A204.1 (cell line): ENCODE data around the gene CSHL1.

Source experiments
- FAIRE-seq: peaks from 2 replicates; lab custom pipeline; 2012; peaks lifted over from hg19 to GRCh38; lab: Jason Lieb, UNC

The CSHL1 gene

DNA sequence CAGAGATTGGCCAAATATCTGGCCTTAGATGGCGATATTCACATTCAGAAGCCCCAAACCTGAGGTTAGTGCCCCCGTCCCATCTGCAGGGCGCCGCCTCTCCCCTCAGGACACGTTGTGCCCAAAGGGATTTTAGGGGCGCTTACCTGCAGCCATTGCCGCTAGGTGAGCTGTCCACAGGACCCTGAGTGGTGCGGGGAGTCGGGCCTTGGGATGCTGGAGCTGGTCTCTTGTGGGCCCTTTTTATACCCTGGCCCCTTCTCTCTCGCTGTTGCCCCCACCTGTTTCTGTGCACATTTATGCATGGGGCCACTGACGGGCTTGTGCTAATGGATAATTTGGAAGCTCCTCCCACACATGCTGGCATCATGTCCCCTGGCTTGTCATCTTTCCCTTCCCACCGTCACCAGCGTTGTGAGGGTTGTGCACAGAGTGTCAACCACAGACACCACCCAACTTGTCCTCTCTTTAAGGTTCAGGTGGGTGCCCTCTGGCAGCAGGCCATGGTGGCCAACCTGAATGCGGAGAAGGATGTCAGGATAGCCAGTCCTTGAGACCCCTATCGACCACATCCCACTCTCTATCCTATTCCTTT lies at the start of gene CSHL1:
CSHL1 (minus strand) TSS at position 218 of the 595 bp plus-strand sequence; CDS start at position 156, 62 bp downstream.
- no peak for FAIRE-seq

DNA sequence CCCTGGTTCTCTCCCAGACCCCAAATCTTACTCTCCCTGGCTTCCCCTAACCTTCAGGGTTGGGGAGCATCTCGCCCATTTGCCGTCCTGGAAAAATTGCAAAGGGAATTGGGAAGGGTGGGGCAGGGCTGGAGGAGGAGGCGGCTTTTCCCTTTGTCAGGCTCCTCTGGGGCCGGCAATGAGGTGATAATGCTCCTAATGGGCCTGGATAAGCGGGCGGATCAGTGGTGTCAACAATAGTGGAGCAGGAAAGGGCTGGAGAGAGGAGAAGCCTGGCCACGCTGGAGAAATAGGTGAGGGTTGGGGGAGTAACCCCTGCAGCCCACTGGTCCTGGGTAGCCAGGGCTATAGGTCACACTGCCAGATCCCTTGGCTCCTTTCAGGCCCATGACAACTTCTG lies 49.4 kb upstream of the CSHL1 start:
- FAIRE-seq, result no peak

DNA sequence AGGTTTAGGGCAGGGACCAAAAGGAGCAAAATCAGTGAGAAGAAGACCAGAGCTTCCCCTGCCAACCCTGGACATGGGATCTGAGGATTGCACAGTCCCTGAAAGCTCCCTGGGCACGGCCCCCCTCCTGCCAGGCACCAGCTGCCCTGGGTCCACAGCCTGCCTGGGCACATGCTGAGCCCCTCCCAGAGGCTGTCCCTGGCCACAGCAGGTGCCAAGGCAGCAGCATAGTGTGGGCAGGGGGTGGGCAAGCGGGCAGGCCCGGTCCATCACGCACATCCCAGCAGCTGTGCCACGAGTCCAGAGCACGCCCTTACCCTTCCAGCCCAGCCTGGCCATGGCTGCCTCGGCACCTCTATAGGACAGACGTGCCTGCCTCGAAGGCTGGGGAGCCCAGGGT lies 48.9 kb upstream of the CSHL1 start:
- no peak for FAIRE-seq

DNA sequence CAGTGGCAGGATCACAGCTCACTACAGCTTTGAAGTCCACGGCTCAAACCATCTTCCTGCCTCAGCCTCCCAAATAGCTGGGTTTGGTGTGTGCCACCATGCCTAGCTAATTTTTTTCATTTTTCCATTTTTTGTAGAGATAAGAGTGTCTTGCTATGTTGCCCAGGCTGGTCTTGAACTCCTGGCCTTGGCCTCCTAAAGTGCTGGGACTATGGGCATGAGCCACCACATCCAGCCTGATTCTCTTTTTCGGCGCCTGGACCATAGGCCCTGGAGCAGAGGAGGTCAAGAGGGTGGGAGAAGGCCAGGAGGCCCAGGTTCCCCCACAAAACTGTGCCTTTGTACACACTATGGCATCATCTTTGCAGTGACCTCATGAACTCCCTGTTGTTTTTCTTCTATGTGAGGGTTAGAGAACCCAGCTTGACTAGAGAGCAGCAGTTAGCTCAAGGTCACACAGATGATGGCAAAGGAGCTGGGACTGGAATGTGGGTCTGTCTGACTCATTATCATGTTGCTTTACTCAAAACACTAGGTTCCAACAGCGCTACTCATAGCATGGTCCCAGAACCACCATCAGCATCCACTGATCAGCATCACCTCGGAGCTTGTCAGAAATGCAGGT lies 45.4 kb upstream of the CSHL1 start:
- no peak for FAIRE-seq

DNA sequence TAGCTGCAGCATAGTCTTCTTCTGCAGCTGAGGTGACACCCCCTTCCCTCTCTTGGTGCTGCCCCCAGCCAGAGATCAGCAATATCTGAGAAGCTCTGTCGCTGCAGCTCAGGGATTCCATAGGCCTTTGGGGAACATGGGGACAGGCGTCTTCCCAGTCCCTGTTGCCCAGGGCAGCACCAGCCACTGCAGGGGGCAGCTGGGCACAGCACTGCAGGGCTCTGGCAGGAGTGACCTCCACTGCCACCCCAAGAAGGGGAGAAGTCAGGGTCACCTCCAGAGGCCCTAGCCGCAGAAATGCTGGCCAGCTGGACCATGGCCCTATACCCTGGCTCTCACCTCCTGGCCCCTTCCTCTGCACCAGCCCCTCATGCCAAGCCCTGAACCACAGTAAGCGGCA lies 44.7 kb upstream of the CSHL1 start:
- no peak for FAIRE-seq

DNA sequence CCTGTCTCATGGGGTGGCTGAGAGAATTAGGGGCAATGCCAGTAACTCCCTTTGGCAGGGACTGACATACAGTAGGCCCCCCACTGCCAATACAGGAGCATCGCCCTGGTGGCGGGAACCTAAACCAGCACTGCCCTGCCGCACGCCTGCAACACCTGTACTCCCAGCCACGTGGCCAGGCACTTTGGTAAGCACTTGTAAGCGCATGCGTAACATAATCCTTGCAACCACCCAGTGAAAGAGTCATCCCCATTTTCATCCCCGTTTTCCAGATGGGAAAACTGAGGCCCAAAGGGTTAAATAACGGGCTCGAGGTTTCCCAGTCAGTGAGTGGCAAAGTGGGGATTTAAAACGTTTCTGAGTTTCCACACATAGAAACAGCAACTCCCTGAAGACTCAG lies 44.2 kb upstream of the CSHL1 start:
- no peak for FAIRE-seq

DNA sequence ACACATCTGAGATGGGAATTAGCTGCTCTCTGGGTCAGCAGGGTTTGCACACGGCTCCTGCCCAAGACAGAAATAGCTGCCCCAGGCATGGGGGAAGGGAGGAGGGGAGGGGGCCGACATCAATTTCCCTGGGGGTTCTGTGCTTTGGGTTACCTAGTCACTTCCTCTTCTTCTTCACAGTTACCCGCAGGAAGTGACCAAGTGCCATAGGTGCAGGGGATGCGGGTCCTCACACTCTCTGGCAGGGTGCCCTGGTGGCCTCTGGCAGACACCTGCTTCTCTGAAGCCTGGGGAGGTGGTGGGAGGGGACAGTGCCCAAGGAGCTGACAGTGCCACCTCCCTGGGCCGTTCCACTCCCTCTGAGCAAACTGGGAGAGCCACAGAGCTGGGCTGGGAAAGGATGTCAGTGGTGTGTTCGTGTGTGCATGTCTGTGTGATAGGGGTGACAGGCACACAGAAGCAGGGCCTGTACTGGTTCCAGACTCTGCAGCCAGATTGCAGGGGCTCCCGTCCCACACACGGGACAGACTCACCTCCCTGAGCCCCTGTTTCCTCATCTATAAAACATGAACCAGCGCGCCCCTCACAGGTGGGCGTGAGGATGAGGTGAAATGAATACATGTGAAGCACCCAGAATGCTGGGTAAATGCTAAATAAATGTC lies 43.5 kb upstream of the CSHL1 start:
- FAIRE-seq, result no peak

DNA sequence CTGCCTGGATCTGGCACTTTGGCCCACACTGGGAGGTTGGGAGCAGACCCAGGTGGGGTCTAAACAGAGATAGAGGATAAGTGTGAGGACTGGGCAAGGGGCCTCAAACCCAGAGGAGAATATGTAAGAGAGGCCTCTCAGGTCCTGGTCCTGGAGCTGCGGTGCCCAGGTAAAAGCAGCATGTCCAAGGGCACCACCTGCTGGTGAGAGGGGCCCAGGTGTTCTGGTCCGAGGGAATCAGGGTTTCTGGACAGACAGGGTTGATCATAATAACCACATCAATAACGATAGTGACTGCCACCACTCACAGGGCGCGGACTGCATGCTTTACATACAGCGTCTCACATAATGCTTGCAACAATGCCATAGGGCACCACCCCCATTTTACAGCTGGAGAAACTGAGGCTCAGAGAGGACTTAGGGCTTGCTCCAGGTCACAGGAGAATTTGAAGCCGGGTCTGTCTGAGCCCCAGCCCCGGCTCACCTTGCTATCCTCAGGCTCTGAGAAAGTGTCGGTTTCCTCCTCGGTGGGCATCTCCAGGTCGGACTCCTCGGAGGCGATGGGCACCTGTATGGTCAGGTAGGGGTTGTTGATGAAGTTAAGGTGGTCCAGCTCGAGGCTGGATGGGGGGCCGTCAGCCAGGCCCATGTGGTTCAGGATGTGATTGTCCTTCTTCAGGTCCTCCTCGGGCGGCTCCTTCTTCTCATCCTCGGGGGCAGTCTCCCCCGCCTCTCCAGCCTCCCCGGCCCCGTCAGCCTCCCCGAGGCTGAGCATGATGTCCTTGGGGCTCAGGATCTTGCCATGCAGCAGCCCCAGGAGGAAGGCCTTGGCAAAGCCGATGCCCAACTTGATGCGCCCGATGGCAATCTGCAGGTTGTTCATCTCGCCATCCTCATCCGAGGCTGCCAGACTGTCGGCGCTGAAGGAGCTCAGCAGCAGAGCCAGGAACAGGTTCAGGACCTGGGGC lies 40.2 kb upstream of the CSHL1 start:
- FAIRE-seq, result no peak

DNA sequence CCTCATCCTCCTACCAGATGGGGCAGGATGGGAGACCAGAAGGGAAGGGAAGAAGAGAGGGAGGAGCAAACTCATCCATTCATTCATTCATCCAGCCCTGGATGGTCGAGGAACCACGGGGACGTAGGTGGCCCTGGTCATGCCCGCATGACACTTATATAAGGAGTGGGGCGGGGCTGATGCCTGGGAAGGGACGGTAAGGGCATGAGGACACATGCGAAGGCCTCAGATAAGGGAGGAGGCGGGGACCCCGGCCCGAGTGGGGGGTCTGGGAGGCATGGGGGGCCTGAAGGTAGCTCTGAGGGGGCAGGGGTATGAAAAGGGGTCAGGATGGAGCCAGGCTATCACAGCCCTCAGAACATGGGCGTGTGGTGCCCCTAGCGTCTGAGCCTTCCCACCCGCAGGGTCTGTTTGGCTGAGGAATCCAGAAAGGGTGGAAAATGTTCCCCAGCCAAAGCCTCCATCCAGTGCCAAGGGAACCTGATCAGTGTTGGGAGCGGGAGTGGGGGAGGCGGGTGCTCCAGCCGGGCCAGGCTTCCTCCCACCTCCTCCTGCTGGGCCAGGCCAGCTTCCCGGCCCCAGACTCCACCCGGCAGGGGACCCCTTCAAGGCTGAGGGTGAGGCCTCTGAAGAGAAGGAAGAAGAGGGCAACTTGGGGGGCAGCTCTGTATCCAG lies 38.7 kb upstream of the CSHL1 start:
- no peak for FAIRE-seq

DNA sequence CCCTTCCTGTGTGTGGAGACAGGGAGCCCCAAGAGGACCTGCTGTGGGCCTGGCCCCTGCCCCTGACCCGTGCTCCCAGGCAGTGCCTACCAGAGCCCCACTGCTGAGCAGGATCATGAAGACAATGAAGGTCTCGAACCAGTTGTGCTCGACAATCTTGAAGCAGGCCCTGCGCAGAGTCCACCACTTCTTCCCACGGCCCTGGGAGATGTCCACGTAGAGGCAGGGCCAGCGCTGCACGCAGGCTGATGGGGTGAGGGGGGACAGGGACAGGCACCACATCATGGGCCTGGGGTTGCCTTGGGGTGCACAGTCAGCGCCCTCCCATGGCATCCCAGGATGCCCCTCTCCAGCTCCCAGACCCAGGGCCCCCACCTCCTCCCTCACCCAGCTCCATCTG lies 37.5 kb upstream of the CSHL1 start:
- no peak for FAIRE-seq

DNA sequence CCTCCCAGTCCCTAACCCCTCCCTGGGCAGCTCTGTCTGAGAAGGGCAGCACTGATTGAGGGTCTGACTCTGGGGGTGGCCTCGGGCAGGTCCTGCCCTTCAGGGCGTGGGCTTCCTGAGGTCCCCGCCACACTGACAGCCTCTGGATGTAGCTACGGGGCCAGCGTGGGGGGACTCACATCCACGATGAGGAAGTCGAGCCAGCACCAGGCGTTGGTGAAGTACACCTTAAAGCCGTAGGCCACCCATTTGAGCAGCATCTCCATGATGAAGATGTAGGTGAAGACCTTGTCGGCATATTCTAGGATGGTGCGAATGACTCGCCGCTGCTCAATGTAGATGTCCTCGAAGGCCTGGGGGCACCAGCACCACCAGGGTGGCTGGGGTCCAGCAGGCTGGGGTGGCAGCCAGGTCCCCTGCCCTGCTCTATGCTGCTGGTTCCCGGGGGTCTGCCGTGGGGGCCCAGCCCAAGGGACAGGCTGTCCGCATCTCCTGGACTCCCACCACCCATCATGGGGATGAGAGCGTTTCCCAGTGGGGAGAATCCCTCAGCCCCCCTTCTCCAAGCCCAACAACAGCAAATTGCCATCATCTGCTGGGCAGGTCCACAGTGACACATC lies 36.8 kb upstream of the CSHL1 start:
- FAIRE-seq, result no peak

DNA sequence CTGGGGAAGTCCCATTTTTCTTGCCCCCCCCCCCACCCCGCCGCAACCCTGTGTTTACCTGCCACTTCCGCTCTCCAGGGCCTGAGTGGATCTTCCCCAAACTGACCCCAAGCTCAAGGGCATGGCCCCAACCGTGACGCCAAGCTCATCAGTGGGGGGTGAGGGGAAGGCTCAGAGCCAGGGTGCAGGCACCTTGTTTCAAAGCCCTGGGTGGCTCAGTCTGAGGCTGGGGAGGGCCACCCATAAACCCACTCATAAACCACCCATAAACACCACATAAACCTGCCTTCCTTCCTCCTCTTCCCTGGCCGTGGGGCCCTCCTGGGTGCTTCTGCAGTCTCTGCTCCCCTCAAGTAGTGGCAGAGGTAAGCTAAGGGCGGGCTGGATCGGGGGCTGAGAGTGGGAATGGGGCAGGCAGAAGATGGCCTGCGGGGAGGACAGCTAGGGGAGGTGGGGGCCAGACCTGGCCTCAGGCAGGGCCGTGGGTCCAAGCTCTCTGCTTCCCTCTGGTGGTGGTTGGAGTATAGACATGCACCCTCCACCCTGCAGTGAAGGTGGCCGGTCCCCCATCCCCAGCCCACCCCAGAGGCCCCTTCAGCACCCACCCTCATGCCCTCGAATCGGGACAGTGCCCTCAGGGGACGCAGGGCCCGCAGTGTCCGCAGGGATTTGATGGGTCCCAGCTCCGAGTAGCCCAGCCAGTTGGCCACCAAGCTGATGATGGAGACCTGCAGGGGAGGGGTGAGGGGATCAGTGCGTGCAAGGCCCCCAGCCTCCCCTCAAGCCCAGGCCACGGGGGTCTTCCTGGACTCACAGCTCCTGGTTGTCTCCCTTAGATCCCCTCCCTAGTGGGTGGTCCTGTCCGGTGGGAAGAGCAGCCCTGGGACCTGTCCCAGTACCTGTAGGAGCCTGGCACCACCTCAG lies 35.6 kb upstream of the CSHL1 start:
- no peak for FAIRE-seq

DNA sequence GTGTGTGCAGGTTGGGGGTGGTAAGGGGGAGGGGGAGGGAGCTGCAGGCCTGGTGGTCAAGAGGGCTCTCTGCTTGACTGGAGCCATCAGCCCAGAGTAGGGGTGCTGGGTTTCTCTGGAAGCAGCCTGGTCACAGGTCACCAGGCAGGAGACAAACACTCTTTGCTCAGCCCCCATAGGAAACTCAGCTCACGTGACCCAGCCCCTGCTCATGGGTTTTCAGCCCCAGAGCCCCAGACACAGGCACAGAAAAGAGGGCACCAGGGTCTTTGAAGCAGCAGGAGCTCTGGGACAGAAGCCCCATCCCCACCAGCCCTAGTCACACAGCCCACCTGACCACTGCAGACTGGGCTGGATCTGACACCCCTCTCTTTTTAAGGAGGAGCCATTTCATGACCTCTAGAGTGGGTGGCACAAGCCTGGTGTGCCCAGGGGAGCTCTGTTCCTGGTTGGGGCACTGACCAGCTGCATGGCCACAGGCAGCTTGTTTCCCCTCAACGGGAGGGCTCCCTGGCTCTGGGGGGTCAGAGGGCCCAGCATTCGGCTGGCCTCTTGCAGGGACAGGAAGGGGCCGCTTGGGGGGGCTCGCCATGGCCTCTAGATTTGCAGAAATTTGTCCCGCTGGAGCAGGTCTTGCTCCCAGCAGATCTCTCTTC lies 34.9 kb upstream of the CSHL1 start:
- FAIRE-seq, result no peak

DNA sequence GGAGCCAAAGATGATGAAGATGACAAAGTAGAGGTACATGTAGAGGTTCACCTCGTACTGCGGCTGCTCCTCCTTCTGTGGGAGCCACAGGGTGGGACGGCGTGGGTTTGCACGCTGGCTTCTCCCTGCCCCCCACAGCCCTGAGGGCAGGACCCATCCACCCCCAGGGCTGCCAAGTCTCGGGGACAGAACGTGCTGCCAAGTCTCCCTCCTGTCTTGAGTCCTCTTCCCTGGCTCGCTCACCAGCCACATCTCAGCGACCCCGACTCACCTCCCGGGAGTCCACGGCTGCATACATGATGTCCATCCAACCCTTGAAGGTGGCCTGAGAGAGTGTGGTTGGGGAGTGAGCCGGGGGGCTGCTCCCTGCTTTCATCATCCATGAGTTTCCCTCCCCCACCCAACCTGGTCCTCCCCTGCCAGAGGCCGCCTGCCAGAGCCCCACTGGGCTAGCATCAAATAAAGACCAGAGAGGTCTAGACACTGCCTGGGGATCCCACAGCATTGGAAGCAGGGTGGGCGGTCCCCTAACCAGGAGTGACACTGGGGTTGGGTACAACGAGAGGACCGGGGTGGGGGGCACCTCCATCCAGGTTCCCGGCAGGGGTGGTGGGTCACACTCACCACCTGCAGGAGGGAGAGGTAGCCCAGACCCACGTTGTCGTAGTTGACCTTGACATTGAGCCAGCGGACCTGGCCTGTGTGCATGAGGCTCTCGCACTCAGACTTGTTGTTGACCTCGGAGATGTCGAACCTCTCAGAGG lies 33.9 kb upstream of the CSHL1 start:
- no peak for FAIRE-seq

DNA sequence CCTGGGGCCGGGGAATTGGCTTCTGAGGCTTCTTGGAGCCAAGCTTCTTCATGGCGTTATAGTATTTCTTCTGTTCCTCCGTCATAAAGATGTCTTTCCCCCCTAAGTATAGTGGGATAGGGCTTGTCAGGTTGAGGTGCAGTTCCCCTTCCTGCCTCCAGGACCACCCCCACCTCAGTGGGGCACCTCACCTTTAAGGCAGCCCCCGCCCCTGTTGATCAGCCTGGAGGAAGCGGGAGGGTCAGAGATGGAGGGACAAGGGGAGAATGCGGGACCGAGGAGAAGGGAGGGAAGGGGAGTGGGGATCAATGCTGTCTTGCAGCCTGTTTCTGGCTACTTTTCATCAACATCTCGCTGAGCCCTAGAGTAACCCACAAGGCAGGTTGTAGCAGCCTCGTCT lies 32.7 kb upstream of the CSHL1 start:
- no peak for FAIRE-seq

DNA sequence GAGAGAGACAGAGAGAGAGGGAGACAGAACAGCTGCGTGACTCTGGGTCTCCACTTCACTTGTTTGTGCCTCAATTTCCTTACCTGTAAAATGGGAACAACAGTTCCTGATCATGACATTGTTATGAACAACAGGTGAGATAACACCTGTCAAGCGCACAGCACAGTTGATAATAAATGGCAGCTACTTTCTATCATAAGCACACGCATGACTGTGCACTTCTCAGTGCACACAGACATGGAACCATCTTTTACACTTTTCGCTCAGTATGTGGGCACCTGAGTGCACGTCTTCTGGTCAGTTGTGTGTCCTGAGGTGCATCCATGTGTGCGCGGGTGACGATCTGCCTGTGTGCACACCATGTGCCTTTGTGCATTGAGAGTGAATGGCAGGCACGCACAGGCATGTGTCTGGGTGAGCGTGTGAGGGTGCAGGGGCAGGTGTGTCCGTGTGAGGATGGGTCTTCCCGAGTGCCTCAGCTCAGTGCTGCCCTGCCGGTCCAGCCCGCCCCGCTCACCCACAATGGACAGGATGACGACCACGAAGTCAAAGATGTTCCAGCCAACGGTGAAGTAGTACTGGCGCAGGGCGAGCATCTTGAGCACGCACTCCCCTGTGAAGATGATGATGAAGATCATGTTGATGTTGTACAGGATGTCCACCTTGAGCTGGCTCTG lies 31.4 kb upstream of the CSHL1 start:
- no peak for FAIRE-seq

DNA sequence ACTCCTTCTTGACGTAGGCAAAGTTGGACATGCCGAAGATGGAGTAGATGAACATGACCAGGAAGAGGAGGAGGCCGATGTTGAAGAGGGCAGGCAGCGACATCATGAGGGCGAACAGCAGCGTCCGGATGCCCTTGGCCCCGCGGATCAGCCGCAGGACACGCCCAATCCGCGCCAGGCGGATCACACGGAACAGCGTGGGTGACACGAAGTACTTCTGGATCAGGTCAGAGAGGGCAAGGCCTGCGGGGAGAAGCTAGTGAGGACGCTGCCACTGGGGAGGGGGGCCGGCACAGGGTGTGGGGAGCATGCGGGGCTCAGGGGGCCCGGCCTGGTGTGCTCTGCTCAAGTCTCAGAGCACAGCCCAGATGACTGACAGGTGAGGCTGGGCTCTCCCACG lies 30.7 kb upstream of the CSHL1 start:
- no peak for FAIRE-seq

DNA sequence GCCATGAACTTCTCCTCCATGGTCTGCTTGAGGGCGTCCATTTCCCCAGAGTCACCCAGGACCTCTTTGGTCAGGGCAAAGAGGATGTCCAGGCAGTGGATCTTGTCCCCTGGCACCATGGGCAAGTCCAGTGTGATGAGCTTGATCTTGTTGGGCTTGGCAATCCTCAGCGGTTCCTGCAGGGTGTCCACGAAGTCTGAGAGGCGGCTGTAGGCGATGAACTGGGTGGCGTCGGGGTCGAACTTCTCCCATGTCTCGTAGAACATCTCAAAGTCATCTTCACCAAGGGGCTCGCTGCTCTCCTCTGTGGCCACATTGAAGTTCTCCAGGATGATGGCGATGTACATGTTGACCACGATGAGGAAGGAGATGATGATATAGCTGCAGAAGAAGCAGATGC lies 30.1 kb upstream of the CSHL1 start:
- no peak for FAIRE-seq

DNA sequence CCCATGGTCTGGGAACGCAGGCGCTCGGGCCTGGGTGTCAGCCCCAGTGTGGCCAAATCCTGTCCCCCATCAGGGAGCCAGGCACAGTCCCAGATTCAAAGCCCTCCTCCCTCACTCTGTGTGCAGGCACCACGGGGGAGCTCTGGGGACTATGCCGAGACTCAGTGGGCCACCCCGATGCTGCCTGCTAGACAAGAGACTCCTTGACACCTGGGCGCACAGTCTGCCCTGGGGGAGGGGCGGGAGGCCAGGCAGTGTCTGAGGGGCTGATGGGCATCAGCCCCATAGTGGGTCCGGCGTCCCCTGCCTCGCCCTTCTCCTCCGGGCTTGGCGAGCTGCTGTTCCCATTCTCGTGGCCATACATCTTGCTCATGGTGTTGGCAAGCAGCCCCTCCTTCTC lies 29.5 kb upstream of the CSHL1 start:
- no peak for FAIRE-seq
